GM18508 (cell line): ENCODE data around the gene LCK.
"Not testable (repeated sequence)": the region's sequence is repeated elsewhere in the genome, so short reads cannot be mapped to it uniquely, and the experiment has no call there.

Source experiments
- ATAC-seq: cut with Tn5 transposase; IDR thresholded peaks from one replicate; pipeline ENCODE4 v1.9.1; 2021; ENCODE audit warnings: moderate number of reproducible peaks; ENCODE audit not compliant: insufficient read depth, unreplicated experiment

The LCK gene

GRCh38 chr1:32239337-32239736 is 11.7 kb upstream of the LCK start:
- no peak for ATAC-seq

- no peak for ATAC-seq
Observed at GRCh38 chr1:32239790-32240139, 11.3 kb upstream of the LCK start.

DNA sequence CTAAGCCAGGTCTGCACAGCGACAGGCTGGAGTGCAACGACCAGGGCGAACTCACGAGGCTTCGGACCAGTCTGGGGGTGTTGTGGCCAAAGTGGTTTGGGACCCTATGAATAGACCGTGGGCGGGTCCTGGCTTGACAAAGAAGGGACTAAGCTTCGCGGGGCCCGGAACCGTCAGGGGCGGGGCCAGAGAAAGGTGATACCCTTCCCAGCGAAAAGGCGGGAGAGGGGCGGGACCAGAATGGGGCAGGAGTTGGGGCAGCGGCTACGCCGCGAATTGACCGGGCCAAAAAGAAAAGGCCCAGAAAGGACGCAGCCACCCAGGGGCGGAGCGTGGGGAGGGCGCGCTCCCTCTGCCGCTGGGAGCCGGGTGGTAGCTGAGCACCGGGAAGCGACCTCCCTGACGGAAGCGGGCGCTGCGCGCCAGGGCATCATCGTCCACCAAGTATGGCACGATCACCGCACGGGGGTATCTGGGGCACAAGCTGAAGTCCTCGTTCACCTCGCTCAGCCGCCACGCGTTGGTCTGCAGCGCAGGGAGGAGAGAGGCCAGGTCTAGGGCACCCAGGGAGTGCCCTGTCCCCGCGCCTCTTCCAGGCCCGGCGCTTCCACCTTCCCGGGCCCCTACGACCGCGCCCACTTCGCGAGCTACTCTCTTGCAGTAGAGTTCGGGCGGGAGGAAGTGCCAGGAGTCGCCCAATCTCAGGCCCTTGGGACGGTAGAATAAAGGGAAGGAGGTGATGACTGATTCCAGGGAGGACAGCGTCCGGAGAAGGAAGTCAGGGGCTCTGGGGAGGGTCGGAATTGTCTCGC is 10.7 kb upstream of the LCK start:
- ATAC-seq: no peak

GRCh38 chr1:32241001-32241763 is 9.9 kb upstream of the LCK start:
- ATAC-seq: no peak

GRCh38 chr1:32242341-32242851 is 8.7 kb upstream of the LCK start:
- ATAC-seq: no peak

DNA sequence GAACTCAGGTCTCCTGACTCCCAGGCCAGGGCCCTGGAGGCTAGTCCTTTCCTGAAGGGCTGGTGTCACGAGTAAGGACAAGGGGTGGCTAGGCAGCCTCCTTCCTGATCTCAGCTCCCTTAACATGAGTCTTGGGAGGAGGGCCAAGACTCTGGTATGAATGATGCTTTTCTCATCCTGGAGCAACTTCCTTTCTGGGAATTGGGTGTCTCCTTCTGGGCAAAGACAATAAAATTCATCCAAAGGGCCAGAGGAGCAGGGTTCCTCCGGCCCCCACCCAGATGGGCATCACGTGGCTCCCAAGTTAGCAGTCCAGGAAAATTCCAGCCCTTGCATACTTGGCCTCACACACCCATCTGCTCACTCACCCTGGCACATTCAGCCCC is 4.2 kb upstream of the LCK start, which contains the start of gene FAM167B:
TSS of gene FAM167B (plus strand) at position 335 of the 386 bp plus-strand sequence. CDS start 200 bp downstream, outside the sequence.
- ATAC-seq: no peak

DNA sequence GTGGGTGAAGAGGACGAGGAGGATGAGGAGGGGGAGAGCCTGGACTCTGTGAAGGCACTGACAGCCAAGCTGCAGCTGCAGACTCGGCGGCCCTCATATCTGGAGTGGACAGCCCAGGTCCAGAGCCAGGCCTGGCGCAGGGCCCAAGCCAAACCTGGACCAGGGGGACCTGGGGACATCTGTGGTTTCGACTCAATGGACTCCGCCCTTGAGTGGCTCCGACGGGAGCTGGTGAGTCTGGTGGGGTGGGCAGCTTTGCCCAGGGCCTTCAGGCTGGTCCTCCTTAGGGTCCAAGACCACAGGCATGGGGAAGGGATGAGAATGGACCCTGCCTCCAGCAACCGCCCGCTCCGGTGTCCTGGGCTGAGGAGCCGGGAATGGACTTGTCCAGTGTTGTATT is 3.6 kb upstream of the LCK start:
- ATAC-seq: no peak

DNA sequence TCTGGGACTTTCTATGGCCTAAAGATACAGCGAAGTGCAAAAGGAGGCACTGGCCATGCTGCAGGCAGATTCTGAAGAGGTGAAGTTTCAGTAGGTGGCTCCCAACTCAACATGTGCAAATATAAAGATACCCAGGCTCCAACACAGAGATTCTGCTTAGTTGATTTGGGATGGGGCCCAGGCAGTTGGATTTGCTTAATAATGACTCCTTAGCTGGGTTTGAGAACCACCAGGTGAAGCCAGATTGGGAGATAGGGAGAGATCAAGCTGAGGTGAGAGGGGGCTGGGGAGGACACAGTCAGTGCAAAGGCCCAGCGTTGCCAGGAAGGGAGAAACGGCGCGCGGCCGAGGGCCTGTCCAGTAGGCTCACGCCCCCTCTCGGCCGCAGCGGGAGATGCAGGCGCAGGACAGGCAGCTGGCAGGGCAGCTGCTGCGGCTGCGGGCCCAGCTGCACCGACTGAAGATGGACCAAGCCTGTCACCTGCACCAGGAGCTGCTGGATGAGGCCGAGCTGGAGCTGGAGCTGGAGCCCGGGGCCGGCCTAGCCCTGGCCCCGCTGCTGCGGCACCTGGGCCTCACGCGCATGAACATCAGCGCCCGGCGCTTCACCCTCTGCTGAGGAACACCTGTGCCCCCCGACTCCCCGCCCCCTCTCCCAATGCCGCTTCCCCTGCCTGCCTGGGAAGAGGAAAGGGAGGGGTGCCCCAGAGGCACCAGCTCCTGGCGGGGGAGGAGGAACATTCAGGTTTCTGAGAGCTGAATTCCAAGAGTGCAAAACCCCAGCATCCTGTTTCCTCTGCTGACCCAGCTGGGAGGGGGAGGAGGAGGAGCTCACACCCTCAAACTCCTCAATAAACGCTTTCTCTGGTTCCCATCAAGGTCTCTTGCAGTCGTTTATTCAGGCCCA is 2.8 kb upstream of the LCK start:
- ATAC-seq: no peak

GRCh38 chr1:32249831-32250525 is 1.1 kb upstream of the LCK start:
- ATAC-seq: peak; percentile 36

- no peak for ATAC-seq
Observed at GRCh38 chr1:32255072-32256071, 4.3 kb downstream of the LCK start.

- no peak for ATAC-seq
Observed at GRCh38 chr1:32256473-32257226, 5.6 kb downstream of the LCK start.

DNA sequence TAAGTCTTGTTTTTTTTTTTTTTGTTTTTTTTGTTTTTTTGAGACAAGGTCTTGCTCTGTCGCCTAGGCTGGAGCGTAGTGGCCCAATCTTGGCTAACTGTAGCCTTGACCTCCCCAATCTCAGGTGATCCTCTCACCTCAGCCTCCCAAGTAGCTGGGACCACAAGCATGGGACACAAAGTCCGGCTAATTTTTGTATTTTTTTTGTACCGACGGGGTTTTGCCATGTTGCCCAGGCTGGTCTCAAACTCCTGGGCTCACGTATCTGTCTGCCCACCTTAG is 6.1 kb downstream of the LCK start:
- ATAC-seq: no peak

GRCh38 chr1:32263236-32263593 is 12.2 kb downstream of the LCK start:
- ATAC-seq: not testable (repeated sequence)

DNA sequence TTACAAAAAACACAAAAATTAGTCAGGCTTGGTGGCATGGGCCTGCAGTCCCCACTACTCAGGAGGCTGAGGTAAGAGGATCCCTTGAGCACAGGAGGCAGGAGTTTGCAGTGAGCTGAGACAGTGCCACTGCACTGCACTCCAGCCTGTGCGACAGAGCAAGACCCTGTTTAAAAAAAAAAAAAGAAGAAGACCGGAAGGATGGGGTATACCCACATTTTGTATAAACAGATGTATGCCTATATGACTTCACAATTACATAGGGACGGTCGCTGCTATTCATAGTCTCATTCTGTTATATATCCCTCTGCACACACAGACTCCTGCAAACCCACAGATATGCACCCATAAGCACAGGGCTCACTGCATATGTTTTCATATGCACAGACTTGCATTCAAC is 12.7 kb downstream of the LCK start:
- no peak for ATAC-seq

DNA sequence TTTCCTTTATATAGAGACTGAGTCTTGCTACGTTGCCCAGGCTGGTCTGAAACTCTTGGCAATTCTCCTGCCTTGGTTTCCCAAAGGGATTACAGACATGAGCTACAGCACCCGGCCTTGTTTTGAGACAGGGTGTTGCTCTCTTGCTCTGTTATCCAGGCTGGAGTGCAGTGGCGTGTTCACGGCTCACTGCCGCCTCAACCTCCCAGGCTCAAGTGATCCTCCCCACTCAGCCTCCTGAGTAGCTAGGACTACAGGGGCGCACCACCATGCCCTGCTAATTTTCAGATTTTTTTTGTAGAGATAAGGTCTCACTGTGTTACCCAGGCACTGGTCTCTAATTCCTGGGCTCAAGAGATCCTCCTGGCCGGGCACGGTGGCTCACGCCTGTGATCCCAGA is 14.8 kb downstream of the LCK start:
- no peak for ATAC-seq

GRCh38 chr1:32266921-32267591 is 16.0 kb downstream of the LCK start:
- ATAC-seq: no peak

DNA sequence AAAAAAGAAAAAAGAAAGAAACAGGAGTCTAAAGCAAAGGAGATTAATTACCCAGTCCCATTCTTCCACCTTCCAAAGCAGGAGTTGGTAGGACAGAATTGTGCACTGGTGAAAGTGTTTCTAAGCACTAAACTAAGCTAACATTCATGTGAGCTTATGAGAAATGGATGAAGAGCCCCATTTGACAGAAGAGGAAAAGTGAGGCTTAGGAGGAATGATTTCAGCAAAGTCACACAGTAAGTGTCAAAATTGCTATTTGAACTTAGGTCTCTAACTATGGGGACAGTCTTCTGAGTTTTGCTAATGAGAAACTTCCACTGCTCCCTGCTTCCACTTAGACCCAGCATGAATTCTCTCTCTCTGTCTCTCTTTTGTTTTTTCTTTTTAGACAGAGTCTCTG is 18.7 kb downstream of the LCK start:
- no peak for ATAC-seq
